Medulla oblongata (tissue), 1 donor: Measurements from ENCODE around the gene DEDD2.
A peak's percentile ranks its signal among the peaks of the same experiment; 100 is the strongest.

ENCODE experiments used
- DNase-seq: peaks from one replicate; pipeline ENCODE4 v3.0.0-alpha.2; 2015; ENCODE audit errors: extremely low spot score

Gene DEDD2

GRCh38 chr19:42248270-42249148 lies 31.0 kb upstream of the DEDD2 start:
- DNase-seq: no peak

- no peak for DNase-seq
These were observed 30.2 kb upstream of the DEDD2 start for GRCh38 chr19:42247640-42248199.

- DNase-seq: no peak
These were observed 29.6 kb upstream of the DEDD2 start for GRCh38 chr19:42246922-42247639.

- peak; percentile 91 for DNase-seq
These were observed 28.9 kb upstream of the DEDD2 start for GRCh38 chr19:42246143-42246921.

- no peak for DNase-seq
These were observed 27.8 kb upstream of the DEDD2 start for GRCh38 chr19:42245231-42245630.

GRCh38 chr19:42244347-42245220 lies 27.1 kb upstream of the DEDD2 start:
- peak; percentile 98 for DNase-seq

GRCh38 chr19:42242512-42243409 lies 25.3 kb upstream of the DEDD2 start, which contains the start of gene GSK3A:
TSS of gene GSK3A (minus strand) at chr19:42242602. CDS start at chr19:42242465, 137 bp downstream.
- DNase-seq: peak; percentile 100

GRCh38 chr19:42242069-42242511 lies 24.6 kb upstream of the DEDD2 start:
- DNase-seq: no peak

- DNase-seq: no peak
These were observed 23.8 kb upstream of the DEDD2 start for GRCh38 chr19:42241279-42241678.

- DNase-seq: no peak
These were observed 22.2 kb upstream of the DEDD2 start for GRCh38 chr19:42239544-42240220.

GRCh38 chr19:42235181-42235580 lies 17.7 kb upstream of the DEDD2 start:
- DNase-seq: no peak

GRCh38 chr19:42234364-42234763 lies 16.9 kb upstream of the DEDD2 start:
- no peak for DNase-seq

- DNase-seq: no peak
These were observed 16.3 kb upstream of the DEDD2 start for GRCh38 chr19:42233678-42234292.

GRCh38 chr19:42233106-42233505 lies 15.6 kb upstream of the DEDD2 start:
- DNase-seq: no peak

- DNase-seq: no peak
These were observed 15.0 kb upstream of the DEDD2 start for GRCh38 chr19:42232435-42232834.

GRCh38 chr19:42230571-42230970 lies 13.1 kb upstream of the DEDD2 start:
- DNase-seq: no peak

- DNase-seq: no peak
These were observed 12.4 kb upstream of the DEDD2 start for GRCh38 chr19:42229855-42230351.

GRCh38 chr19:42229301-42229854 lies 11.9 kb upstream of the DEDD2 start:
- no peak for DNase-seq
